Suppressor macrophage (primary cell): ENCODE data around the gene PARVB.

ENCODE experiments used
- DNase-seq, 4 experiments: peaks; one replicate each; pipeline ENCODE4 v3.0.0-alpha.2; 2020 to 2022
- total RNA-seq, 17 experiments: gene quantifications; one replicate each; lab custom pipeline; 2026; ENCODE audit warnings: mixed read lengths in 6 of 17, inconsistent platforms in 3 of 17; lab: John Stamatoyannopoulos, UW

Gene PARVB, protein sequence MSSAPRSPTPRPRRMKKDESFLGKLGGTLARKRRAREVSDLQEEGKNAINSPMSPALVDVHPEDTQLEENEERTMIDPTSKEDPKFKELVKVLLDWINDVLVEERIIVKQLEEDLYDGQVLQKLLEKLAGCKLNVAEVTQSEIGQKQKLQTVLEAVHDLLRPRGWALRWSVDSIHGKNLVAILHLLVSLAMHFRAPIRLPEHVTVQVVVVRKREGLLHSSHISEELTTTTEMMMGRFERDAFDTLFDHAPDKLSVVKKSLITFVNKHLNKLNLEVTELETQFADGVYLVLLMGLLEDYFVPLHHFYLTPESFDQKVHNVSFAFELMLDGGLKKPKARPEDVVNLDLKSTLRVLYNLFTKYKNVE
- 42.7 to 115 (median 67.3) reads per million in 17 experiments for total RNA-seq

DNA sequence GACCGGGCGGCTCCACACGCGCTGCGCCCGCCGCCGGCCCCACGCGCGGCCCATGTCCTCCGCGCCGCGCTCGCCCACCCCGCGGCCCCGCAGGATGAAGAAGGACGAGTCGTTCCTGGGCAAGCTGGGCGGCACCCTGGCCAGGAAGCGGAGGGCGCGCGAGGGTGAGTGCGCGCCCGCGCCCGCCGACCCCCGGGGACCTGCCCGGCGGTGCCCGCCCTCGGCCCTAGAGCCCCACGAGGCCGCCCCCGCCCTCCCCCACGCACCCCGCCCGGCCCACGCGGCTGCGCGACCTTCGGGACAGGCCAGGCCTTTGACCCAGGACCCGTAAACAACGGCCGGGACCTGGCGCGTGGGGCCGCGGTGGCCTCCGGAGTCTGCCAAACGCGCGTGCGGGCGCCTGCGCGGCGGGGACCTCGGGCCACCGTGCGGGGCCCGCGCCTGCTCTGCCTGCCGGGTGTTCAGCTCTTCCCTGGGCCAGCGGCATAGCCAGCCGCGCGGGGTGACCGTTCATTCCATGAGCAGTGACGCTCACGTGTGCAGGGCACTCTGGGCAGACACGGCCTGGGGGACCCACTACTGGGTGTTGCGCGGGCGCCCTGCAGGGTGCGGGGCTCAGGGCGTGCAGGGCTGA lies at the start of gene PARVB:
Gene PARVB, plus strand, starts transcription at position 15 of the 634 bp plus-strand sequence. Its CDS starts 38 bp downstream, at position 53.
- peak; percentile 59 to 78 (median 63) for DNase-seq

DNA sequence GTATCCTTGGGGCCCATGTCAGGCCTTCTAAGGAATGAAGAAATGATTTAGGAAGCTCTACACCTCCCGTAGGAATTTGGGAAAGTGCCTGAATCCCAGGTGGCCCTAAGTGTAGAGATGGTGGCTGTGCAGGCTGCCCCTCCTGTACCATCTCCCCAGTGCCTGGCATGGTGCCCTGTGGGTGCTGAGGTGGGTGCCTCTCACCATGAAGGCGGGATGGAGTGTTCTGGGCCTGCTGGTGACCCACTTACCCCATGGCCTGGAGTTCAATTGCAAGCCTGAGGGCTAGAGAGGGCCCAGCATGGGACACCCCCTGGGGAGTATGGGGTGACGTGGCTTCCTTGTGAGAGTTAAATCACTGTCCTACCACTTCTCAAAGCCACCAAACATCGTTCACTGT lies 49.1 kb upstream of the PARVB start:
- DNase-seq = no peak

DNA sequence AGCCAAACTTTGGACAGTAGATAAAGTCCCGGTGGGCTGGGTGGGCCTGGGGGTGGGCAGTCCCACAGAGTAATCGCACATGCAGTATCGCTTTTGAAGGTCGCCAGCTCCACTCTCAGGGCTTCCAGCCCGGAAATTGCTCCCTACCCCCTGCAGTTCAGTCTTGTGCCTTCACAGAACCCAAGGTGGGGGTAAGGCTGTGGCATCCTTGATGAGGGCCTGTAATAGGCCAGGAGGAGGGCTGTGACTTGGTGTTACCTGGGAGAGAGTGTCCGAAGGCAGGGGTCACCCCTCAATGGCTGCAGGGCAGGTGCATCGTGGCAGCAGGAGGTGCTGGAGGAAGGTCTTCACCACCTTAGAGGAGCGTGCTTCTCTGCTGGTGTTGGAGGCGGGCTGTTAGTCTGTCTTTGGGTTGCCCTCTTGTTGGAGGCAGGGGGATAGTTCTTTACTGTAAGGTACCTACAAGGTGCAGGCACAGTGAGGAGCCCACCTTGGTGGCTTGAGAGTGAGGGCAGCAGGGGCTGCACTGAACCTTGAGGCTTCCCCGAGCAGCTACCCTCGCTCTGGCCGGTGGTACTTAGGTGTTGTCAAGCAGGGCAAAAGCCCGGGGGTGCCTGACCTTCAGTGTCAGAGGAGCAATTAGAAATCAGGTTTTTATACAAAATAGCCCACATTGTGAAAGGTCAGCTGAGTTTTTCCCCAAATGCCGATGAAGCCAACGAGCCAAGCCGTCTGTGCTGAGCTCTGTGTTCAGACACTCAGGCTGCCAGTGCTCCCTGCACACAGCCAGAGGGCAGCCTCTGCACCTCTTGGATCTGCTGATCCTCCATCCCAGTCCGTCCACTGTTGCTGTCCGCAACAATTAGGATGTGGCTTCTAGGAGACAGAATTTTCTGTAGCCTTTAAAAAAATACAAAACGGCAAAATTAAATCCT lies 47.0 kb upstream of the PARVB start:
- no peak for DNase-seq

DNA sequence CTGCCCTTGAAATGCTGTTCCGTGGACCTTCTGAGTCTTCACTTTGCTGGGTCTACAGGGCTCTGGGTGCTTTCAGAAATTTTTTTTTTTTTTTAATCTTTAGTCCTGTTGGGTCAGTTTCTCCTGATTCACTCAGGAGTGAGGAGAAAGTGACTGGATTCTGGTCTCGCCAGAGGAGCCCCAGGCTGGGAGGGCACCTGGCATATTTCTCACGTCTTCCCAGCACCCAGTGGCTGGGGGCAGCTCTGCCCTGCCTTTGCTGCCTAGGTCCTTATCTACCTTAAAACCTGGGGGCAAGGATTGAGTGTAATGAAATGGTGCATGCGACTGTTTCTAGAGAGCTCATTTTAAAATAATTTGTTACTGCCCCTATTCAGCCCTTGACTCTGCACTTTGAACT lies 45.5 kb upstream of the PARVB start:
- DNase-seq = no peak

DNA sequence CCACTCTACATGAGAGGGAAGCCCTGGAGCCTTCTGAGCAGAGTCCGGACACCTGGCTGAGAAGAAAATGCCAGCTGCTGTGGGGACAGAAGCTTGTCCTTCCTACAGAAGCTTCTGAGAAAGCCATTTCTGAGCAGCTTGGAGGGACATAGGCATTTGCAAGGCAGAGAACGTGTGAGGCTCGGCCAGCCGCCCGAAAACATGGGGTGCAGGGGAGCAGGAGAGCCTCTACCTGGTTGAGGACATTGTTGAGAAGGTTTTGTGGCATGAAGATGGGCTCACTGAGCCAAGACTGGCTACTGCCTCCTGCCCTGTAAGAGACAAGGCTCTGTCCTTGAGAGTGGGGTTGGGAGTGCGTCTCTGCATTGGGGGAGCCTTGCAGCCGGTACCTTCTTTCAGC lies 43.5 kb upstream of the PARVB start:
- DNase-seq = no peak

DNA sequence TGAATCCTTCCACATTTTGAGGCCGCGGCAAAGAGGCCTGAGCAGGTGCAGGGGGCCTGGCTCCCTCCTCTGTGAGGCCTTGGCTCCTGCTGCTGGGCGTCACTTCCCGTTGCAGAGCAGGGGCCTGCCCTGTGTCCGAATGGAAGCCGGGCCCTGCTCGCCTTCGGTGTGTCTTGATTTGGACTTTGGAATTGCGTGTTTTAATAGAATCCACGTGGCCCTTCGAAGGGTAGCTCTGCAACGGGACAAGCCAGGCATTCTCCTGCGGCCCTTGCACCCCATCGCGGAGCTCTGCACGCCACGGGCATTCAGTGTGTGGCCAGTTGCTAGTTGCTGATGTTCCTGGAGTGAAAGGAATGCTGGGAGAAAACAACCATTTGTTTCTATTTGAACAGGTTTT lies 43.1 kb upstream of the PARVB start:
- DNase-seq = no peak

DNA sequence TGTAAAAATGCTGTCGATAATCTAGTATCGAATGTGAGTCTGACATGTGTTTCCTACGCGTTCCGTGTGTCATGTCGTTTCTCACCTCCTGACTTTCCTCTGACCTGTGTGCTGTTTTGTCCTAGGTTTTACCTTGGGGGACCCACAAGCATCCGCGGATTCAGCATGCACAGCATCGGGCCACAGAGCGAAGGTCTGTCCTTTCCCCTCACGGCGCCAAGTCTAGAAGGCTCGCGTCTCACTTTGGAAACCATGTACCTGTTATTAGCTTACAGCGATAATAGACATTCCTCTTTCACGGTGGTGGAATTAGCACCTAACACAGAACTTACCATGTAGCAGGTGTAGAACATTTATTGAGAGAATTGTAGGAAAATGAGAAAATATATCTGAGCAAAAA lies 40.3 kb upstream of the PARVB start:
- no peak for DNase-seq

DNA sequence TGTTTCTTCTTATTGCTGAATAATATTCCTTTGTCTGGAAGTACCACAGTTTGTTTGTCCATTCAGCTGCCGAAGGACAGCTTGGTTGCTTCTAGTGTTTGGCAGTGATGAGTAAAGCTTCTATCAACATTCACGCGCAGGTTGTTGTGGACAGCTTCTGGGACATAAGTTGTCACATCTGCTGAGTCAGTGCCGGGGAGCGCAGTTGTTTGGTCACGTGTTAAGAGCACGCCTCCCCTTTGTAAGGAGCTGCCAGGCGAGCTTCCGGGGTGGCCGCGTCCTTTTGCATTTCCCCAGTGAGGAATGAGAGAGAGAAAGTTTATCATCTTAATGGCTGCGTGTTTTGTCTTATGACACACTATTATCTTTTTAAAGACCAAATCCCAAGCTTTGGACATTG lies 38.6 kb upstream of the PARVB start:
- DNase-seq = no peak

DNA sequence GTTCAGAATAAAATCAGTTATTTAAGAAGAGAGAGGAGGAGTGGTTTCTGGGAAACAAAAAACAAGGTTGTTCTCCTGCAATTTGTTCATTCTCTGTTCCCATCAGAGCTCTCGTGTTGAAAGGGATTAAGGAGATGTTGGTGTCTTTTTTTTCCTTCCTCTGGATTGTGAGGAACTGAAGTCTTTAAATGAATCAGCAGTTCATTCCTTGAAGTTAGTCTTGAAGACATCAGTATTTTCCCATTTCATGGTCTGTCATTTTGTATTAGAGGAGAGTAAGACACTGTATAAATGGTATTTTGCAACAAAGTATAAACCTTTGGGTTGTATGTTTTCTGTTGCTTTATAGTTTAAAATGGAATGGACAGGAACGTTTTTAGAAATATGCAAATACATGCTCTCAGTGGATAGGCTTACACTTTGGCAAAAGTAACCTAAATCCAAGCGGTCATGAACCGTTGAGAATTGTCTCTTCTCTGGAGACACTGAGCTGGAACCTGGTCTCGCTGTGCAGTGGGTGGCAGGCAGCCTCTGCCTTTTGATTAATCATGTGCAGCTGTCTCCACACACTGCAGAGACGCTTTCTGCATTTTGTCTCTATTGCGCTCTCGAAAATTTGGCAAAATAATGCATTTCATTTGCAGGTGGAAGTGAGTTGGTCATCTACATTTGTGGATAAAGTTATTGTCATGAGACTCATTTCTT lies 35.8 kb upstream of the PARVB start:
- DNase-seq = no peak

DNA sequence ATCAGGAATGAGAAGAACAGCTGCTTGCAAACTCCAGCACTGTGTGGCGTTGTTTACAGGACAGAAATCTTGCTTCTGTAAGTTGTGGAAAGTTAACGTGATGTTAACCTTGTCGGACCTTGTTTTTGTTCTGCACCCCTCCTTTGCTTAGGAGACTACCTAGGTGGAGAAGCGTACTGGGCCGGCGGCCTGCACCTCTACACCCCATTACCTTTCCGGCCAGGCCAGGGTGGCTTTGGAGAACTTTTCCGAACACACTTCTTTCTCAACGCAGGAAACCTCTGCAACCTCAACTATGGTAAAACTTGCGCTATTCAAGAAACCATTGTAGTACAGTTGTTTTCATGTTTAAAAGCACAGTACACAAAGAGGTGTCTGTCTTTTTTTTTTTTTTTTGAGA lies 35.1 kb upstream of the PARVB start:
- no peak for DNase-seq

DNA sequence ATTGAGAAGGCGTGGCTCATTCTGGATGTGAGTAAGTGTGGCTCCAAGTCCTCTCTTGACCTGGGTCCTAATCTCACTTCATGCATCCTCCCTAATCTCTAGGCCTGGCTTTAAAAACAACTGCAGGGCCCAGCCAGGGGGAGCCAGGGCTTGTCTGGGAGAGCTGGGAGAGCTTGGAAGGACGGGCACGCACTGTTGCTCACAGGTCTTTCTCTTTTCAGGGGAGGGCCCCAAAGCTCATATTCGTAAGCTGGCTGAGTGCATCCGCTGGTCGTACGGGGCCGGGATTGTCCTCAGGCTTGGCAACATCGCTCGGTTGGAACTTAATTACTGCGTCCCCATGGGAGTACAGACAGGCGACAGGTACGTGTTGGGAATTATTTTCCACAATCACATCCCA lies 34.1 kb upstream of the PARVB start:
- DNase-seq = no peak

DNA sequence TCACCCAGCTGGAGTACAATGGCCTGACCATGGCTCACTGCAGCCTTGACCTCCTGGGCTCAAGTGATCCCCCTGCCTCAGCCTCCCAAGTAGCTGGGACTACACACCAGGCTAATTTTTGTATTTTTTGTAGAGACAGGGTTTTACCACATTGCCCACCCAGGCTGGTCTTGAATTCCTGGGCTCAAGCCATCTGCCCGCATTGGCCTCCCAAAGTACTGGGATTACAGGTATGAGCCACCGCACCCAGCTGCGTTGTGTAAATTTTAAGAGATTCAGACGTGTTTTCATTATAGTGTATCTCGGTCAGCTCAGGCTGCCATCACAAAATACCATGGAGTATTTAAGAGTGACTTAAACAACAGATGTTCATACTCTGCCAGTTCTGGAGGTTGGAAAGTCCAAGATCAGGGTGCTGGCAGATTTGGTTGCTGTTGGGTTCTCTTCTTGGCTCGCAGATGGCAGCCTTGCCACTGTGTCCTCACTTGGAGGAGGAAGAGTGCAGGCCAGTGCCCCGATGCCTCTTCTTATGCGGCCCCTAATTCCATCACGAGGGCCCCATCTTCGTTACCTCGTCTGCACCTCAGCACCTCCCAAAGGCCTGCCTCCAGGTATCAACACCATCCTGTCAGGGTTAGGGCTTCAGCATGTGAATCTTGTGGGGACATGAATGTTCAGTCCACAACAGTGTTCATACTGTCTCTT lies 32.6 kb upstream of the PARVB start:
- no peak for DNase-seq

DNA sequence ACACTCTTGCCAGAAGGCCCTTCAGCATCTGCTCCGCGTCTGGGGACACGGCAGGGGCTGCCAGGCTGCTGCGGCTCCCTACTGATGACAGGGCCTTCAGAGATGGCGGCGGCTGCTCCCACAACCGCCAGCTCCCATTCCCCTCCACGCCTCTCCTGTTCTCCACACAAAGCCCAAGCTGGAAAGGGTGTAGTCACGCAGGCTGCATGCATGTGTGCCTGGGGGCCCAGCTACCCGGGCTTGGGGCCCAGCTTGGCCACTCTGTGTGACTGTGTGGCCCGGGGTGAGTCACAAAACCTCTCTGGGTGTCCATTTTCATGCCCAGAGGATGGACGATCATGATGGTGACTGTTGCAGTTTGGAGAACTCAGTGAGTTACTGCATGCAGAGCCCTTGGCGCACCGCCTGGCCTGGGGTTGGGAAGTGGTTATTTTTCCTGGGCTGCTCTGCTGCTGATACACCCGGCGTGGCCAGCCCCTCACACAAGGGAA lies 31.7 kb upstream of the PARVB start:
- no peak for DNase-seq

DNA sequence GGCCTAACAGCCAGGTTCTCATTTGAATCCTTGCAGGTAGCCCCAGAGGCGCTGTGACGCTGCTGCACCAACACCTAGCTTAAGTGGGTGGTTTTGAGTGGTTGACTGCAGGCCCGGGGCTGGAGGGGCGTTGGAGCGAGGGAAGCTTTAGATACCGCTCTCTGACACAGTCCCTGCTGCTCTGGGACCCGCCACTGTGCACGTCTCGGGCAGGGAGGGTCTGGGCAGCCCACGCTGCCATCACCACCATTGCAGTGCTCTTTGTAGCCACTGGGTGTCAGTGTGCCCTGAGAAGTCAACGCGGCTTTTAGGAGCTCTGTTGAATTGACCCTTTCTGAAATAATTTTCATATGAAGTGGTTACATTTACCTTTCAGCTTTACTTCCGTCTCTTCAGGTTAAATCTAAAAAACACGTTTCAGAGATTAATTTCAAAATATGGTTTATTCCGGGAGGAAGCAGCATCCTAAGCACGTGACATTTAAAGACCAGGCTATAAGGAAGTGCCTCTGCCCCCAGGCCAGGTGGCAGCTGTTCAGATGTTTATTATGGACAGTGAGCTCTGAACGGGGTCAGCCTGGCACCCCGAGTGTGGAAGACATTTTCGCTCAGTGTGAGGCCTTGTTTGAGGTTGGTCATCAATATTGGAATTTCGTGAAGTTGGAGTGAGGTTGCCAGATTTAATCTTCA lies 30.9 kb upstream of the PARVB start:
- DNase-seq = peak; percentile 68 to 80 (median 76)

DNA sequence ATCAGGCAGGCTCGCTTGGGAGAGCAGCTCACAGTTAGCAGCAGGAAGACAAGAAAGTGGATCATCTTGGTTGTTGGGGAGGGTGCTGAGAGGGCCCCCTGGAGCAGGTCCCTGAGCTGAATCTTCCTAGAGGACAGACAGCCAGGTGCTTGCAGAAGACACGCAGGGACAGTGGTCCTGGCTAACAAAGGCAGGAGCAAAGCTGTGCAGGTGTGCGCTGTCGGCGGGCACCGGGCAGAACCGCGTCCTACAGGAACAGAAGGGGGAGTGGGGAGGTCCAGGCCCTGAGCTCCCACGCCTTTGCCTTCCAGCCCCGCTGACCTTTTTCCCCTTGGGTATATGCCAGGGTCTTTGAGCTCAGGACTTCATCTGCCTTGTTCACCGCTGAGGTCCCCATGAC lies 30.1 kb upstream of the PARVB start:
- no peak for DNase-seq

DNA sequence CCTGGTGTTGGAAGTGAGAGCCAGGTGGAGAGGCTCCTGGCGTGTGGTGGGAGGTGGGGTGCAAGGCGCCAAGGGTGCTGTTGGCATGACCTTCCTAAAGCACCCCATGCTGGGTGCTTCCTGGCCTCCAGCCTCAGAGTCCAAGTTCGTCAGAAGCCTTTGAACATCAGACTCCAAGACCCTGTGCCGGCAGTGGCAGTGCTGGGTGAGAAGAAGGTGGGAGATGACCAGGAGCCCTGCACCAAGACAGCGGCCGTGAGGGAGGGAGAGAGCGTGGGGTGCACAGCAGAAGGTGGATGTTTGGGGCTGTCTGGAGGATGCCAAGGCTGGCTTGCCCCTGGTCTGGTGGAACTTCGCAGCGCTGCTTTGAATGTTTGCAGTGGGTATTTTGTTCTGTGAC lies 29.7 kb upstream of the PARVB start:
- DNase-seq = no peak

DNA sequence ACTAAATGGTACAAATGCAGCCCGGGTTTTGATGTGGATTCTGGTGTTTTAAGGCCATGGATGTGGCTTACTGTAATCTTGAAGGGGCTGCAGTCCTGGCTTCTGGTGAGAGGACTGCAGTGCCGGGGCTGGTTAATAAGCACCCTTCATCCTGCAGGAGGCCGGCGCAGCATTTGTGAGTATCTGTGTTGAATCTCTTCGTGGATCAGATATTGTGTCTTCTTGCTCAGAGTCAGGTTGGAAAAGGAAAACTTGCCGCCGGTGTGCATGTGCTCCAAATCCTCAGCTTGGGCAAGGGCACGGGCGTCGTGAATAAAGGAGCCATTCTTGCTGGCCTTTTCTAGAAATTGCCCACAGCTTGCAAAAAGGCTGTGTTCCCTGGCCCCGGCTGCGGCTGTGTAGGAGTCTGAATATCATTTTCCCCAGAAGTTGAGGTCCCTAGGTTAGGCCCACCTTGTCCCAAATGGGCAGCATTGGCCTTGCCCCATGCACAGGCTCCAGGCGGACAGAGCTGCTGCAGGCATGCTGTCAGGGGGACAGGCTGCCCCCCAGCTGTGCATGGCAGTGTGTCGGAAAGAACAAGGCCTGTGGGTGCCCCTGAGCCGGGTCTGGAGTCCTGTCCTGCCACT lies 28.9 kb upstream of the PARVB start:
- DNase-seq = no peak

DNA sequence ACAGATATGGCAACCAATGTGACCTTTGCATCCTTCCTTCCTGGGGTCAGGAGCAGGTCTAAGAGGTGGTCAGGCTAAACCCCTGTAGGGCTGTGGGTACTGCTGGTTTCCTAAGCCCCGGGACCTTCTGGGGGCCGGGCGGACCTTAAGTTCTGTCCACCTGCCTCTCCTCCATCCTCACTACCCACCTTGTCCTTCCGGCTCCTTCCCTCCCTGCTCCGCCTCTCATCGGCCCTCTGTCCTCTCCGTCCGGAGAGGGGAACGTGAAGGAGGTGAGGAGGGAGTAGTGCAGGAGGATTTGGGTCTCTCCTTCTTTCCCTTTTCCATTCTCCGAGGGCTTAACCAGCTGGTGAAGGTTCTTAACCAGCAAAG lies 28.3 kb upstream of the PARVB start:
- no peak for DNase-seq

DNA sequence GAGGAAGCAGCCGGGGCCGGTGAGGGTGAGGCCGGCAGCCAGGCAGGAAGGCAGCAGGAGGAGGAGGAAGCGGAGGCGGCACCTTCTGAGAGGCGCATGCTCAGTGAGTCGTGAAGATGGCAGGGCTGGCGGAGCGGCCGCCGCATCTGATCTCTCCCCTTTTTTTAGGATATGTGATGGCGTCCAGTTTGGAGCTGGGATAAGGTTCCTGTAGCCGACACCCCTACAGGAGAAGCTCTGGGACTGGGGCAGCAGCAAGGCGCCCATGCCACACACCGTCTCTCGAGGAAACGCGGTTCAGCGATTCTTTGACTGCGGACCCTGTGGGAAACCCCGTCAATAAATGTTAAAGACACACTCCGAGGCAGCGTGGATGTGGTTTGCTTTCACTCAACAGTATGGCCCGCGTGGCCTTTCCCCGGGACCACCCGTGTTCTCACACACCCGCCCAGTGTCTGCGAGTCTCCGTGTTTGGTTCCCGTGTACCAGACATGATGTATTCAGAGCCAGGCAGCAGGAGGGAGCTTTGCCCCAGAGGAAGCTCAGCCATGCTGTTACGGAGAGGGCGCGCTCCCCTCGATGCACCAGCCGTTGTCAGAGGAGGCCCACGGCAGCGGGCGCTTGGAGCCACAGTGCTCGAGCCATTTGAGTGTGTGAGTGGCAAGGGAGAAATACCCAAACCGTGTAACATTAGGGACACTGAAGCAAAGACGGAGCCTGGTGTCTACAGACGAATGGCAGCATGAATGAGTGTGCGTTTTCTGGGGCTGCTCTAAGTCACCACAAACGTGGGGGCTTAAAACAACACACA lies 27.7 kb upstream of the PARVB start:
- peak; percentile 77 to 91 (median 88) for DNase-seq

DNA sequence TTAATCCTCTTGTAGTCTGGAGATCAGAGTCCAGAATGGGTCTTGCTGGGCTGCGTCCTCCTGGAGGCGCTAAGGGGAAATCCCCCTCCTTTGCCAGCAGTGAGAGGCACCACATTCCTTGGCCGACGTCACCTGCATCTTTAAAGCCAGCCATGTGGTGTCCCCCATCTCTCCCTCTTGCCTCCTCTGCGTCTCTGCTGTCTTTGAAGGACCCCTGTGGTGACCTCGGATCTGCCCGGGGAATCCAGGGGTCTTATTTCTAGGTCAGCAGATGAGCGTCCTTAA lies 27.2 kb upstream of the PARVB start:
- DNase-seq = no peak
